Upper lobe of left lung (tissue), 4 donors: ENCODE measurements around the gene CD58.

ENCODE experiments used
- CTCF ChIP-seq, 6 experiments: fragments of 450-650 bp in 4 of 6; fragments of 200-600 bp in 2 of 6; sonication (generic) in 2 of 6; IDR thresholded peaks; one replicate each; pipeline ENCODE4 v1.5.1; 2016 to 2019; ENCODE audit warnings: antibody characterized with exemption in 6 of 6
- EP300 ChIP-seq, 4 donors: sonication (generic); formaldehyde crosslinking; IDR thresholded peaks; one replicate each; pipeline ENCODE4 v1.5.1; 2017; ENCODE audit warnings: antibody characterized with exemption in 4 of 4, control low read depth in 2 of 4
- POLR2A ChIP-seq, 4 donors: fragments of 450-650 bp; IDR thresholded peaks; one replicate each; pipeline ENCODE4 v1.5.1; 2016 to 2017; ENCODE audit warnings: antibody characterized with exemption in 4 of 4, mild to moderate bottlenecking in 2 of 4
- POLR2AphosphoS5 ChIP-seq, 2 donors: sonication (generic); formaldehyde crosslinking; IDR thresholded peaks; one replicate each; pipeline ENCODE4 v1.5.1; 2017; ENCODE audit warnings: antibody characterized with exemption in 2 of 2

GRCh38 chr1:116565222-116565621, 5.6 kb downstream of the CD58 start:
- no peak for TF ChIP-seq CTCF (IDR thresholded peaks at IDR 0.05)
- no peak for TF ChIP-seq POLR2AphosphoS5 (IDR thresholded peaks at IDR 0.05)
- no peak for TF ChIP-seq POLR2A (IDR thresholded peaks at IDR 0.05)
- no peak for TF ChIP-seq EP300 (IDR thresholded peaks at IDR 0.05)
